Osteoblast (primary cell): ENCODE measurements around the gene PBLD. TPM values are rescaled to one million over a fixed set of nuclear protein-coding genes. Genes with fewer than 3 reads are reported as not detected.

Experiments
- DNase-seq: peaks from one replicate; pipeline ENCODE4 v3.0.0; 2011; ENCODE audit warnings: low spot score, mixed read lengths; ENCODE audit not compliant: insufficient read length; ENCODE audit errors: missing footprints
- H2AFZ ChIP-seq: 2 replicates; pipeline ENCODE4 v1.6.0; 2011; ENCODE audit warnings: mild to moderate bottlenecking, low read length
- H3K27ac ChIP-seq: 2 replicates; pipeline ENCODE4 v1.5.1; 2011; ENCODE audit warnings: mild to moderate bottlenecking, low read depth, low read length, moderate library complexity
- H3K27me3 ChIP-seq: 2 replicates; pipeline ENCODE4 v1.6.0; 2012; ENCODE audit warnings: mild to moderate bottlenecking, control low read depth, inconsistent platforms, low read length, moderate library complexity; ENCODE audit not compliant: insufficient read depth
- H3K36me3 ChIP-seq: 2 replicates; pipeline ENCODE4 v1.5.1; 2011; ENCODE audit warnings: mild to moderate bottlenecking, low read length, control low read depth, moderate library complexity; ENCODE audit not compliant: insufficient read depth
- H3K4me1 ChIP-seq: 2 replicates; pipeline ENCODE4 v1.5.1; 2011; ENCODE audit warnings: mild to moderate bottlenecking, low read length, control low read depth, moderate library complexity; ENCODE audit not compliant: insufficient read depth
- H3K4me2 ChIP-seq: 2 replicates; pipeline ENCODE4 v1.6.0; 2011; ENCODE audit warnings: mild to moderate bottlenecking, low read length; ENCODE audit not compliant: insufficient read depth
- H3K4me3 ChIP-seq: fragments of 200-600 bp; sonication (generic); 3 replicates; pipeline ENCODE4 v1.5.1; 2012; ENCODE audit warnings: mild to moderate bottlenecking, low read length, inconsistent platforms; ENCODE audit not compliant: insufficient read depth
- H3K79me2 ChIP-seq: 2 replicates; pipeline ENCODE4 v1.6.0; 2012; ENCODE audit warnings: mild to moderate bottlenecking, low read length, control low read depth, inconsistent platforms; ENCODE audit not compliant: insufficient read depth
- H3K9me3 ChIP-seq: 2 replicates; pipeline ENCODE4 v1.5.1; 2011; ENCODE audit warnings: low read depth, low read length, control low read depth
- H4K20me1 ChIP-seq: 2 replicates; pipeline ENCODE4 v1.6.0; 2012; ENCODE audit warnings: mild to moderate bottlenecking, low read length, control low read depth; ENCODE audit not compliant: insufficient read depth
- total RNA-seq: library from RNA; depleted of rRNA; stranded (reverse); fragments of >200 nt; gene quantifications from 2 replicates; pipeline ENCODE4 v1.2.3, GENCODE V29; 2012
- TF ChIP-seq, protein P1 (sequence below): IDR thresholded peaks from 2 replicates; pipeline ENCODE4 v1.5.1; 2011; ENCODE audit warnings: mild to moderate bottlenecking, low read depth, low read length, moderate library complexity; ENCODE audit errors: extremely low read depth

PBLD gene
- total RNA-seq, 1 donor, result 13.4 TPM

DNA sequence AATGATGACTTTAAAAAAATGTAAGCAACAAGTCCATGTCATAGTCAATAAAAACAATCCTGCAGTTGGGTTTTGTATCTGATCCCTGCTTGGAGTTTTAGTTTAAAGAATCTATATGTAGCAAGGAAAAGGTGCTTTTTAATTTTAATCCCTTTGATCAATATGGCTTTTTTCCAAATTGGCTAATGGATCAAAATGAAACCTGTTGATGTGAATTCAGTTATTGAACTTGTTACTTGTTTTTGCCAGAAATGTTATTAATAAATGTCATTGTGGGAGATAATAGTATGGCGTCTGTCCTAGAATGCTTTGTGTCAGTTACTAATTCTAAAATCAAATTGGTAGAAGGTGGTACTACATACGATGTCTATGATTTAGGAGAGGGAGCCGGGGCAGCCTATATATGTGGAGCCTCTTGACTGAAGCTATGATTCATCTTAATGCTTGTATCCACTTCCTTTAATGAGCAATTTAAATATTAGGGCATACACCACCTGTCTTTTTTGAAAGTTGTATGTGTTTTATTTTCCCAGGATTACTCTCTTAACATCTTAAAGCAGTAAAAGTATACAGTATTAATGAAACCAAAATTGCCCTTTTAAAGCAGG lies 10.3 kb upstream of the PBLD start:
- TF ChIP-seq, protein P1, sequence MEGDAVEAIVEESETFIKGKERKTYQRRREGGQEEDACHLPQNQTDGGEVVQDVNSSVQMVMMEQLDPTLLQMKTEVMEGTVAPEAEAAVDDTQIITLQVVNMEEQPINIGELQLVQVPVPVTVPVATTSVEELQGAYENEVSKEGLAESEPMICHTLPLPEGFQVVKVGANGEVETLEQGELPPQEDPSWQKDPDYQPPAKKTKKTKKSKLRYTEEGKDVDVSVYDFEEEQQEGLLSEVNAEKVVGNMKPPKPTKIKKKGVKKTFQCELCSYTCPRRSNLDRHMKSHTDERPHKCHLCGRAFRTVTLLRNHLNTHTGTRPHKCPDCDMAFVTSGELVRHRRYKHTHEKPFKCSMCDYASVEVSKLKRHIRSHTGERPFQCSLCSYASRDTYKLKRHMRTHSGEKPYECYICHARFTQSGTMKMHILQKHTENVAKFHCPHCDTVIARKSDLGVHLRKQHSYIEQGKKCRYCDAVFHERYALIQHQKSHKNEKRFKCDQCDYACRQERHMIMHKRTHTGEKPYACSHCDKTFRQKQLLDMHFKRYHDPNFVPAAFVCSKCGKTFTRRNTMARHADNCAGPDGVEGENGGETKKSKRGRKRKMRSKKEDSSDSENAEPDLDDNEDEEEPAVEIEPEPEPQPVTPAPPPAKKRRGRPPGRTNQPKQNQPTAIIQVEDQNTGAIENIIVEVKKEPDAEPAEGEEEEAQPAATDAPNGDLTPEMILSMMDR, result no peak
- no peak for DNase-seq
- Histone ChIP-seq H3K27ac (no peak overlapping the region), H3K4me3 (no peak overlapping the region), H3K4me2 (no peak overlapping the region), H3K4me1 (peaks cover 4% of the 10 kb centered on the region), H3K79me2 (peaks cover 46% of the 10 kb centered on the region), H3K9me3 (no peaks in the 10 kb centered on the region), H3K27me3 (no peaks in the 10 kb centered on the region), H3K36me3 (peaks cover 84% of the 10 kb centered on the region), H4K20me1 (peaks cover 26% of the 10 kb centered on the region), H2AFZ (no peak overlapping the region)

DNA sequence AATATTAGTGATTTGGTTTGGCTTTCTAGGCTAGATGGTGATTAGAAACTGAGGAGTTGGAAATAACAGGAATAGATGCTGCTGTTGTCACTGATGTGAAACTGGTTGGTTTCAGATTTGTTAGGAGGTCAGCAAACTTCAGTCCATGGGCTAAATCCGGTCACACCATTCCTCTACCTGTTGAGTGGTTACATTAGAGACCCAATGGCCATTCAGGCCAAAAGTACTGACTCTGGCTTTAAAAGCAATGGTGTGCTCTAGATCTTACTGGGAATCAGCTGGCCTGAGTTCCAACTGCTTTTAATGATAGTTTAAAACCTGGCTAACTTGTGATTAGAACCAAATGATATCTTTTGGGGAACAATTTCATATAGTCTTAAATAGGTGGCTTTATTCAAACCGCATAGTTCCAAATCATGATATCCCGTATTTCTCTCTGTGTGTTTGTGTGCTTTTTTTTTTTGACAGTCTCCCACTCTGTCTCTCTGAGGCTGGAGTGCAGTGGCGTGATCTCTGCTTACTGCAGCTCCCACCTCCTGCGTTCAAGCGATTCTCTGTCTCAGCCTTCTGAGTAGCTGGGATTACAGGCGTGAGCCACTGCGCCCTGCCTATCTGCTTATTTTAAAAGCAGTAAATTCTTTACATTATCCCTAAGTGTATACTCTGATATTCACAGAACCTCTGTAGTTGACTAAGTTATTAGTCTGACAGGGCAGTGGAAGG lies 7.8 kb upstream of the PBLD start:
- Histone ChIP-seq H4K20me1 (peaks cover 47% of the 10 kb centered on the region), H3K4me3 (no peak overlapping the region), H3K36me3 (peaks cover 86% of the 10 kb centered on the region), H3K27me3 (no peaks in the 10 kb centered on the region), H3K9me3 (no peaks in the 10 kb centered on the region), H3K4me1 (peaks cover 24% of the 10 kb centered on the region), H3K79me2 (peaks cover 71% of the 10 kb centered on the region), H2AFZ (no peak overlapping the region), H3K4me2 (no peak overlapping the region), H3K27ac (no peak overlapping the region)
- TF ChIP-seq, protein P1, result no peak
- DNase-seq, result no peak

DNA sequence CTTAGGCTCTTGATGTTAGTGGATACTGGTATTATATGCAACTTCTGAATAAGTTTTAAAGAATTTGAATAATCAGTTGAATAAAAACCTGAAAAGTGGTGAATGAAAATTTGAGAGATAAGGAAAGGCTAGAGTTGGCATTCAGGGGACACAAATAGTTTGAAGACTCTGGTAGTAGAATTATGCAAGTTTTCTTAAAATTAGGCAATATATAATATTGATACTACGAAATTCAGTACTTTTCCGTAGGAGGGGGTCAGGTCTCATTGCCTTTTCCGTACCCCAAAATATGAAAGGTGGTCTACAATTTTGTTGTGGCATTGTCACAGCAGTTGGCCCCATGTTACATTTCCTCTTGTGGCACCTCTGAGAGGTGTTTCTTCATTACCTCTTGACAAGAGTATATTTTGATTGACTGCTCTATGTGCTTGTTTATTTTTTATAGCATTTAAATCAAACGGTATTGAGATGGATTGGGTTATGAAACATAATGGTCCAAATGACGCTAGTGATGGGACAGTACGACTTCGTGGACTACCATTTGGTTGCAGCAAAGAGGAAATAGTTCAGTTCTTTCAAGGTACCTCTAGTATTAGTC lies 4.1 kb upstream of the PBLD start:
- H3K4me3 ChIP-seq, result peak overlapping the region; percentile 12

More for the DNA sequence above, 4.1 kb upstream of the PBLD start:
- peaks cover 100% of the 10 kb centered on the region for H3K79me2 ChIP-seq
- TF ChIP-seq, protein P1, result no peak
- DNase-seq, result no peak
- peaks cover 49% of the 10 kb centered on the region for H3K36me3 ChIP-seq
- no peaks in the 10 kb centered on the region for H3K9me3 ChIP-seq
- peaks cover 33% of the 10 kb centered on the region for H3K4me1 ChIP-seq
- H4K20me1 ChIP-seq, result peaks cover 71% of the 10 kb centered on the region
- H3K4me2 ChIP-seq, result peak overlapping the region; percentile 92
- H2AFZ ChIP-seq, result no peak overlapping the region
- H3K27ac ChIP-seq, result no peak overlapping the region
- no peaks in the 10 kb centered on the region for H3K27me3 ChIP-seq
